Endodermal cell (in vitro differentiated cells): ENCODE data around the gene PCCA. TPM values are rescaled to one million over a fixed set of nuclear protein-coding genes. Genes with fewer than 3 reads are reported as not detected.
A peak's percentile ranks its signal among the peaks of the same experiment; 100 is the strongest.

ENCODE experiments used
- DNase-seq: peaks from one replicate; pipeline ENCODE4 v3.0.0-alpha.2; 2017
- H3K27ac ChIP-seq: 2 replicates; pipeline ENCODE4 v1.5.1; 2013; ENCODE audit warnings: mild to moderate bottlenecking, low read depth, low read length, moderate library complexity
- H3K27me3 ChIP-seq: 2 replicates; pipeline ENCODE4 v1.6.1; 2013; ENCODE audit warnings: mild to moderate bottlenecking, low read length, moderate library complexity; ENCODE audit not compliant: insufficient read depth, control insufficient read depth, poor library complexity, severe bottlenecking
- H3K36me3 ChIP-seq: 2 replicates; pipeline ENCODE4 v1.7.0; 2013; ENCODE audit warnings: mild to moderate bottlenecking, low read length, moderate library complexity; ENCODE audit not compliant: control insufficient read depth, insufficient read depth
- H3K4me1 ChIP-seq: one replicate; pipeline ENCODE4 v1.7.0; 2013; ENCODE audit warnings: low read length; ENCODE audit not compliant: control insufficient read depth, insufficient read depth
- H3K4me3 ChIP-seq: 2 replicates; pipeline ENCODE4 v1.5.1; 2013; ENCODE audit warnings: mild to moderate bottlenecking, low read length, moderate library complexity
- H3K9ac ChIP-seq: 2 replicates; pipeline ENCODE4 v1.6.1; 2013; ENCODE audit warnings: mild to moderate bottlenecking, low read length, moderate library complexity; ENCODE audit not compliant: poor library complexity, severe bottlenecking; ENCODE audit errors: extremely low read depth
- H3K9me3 ChIP-seq: 2 replicates; pipeline ENCODE4 v1.6.1; 2013; ENCODE audit warnings: mild to moderate bottlenecking, low read length, moderate library complexity; ENCODE audit not compliant: control insufficient read depth
- H3K27ac Mint-ChIP-seq: 2 replicates; pipeline ENCODE4 v1.8.0; 2020; ENCODE audit warnings: mixed read lengths
- H3K27me3 Mint-ChIP-seq: 2 replicates; pipeline ENCODE4 v1.8.0; 2021; ENCODE audit warnings: mild to moderate bottlenecking, mixed read lengths; ENCODE audit not compliant: insufficient read depth
- H3K36me3 Mint-ChIP-seq: 2 replicates; pipeline ENCODE4 v1.8.0; 2020; ENCODE audit warnings: low read depth, mixed read lengths
- H3K4me1 Mint-ChIP-seq: 2 replicates; pipeline ENCODE4 v1.8.0; 2020; ENCODE audit warnings: mixed read lengths
- H3K4me3 Mint-ChIP-seq: 2 replicates; pipeline ENCODE4 v1.8.0; 2020; ENCODE audit warnings: mild to moderate bottlenecking, moderate library complexity, mixed read lengths
- H3K9me3 Mint-ChIP-seq: 2 replicates; pipeline ENCODE4 v1.8.0; 2020; ENCODE audit warnings: mild to moderate bottlenecking, mixed read lengths
- CTCF ChIP-seq: fragments of 200-600 bp; sonication (generic); conservative IDR thresholded peaks from 2 replicates; pipeline ENCODE4 v1.5.0; 2021; ENCODE audit warnings: antibody characterized with exemption, mild to moderate bottlenecking
- WGBS, 2 experiments: methylation state at CpG; one replicate each; pipeline versions ENCODE4 v1.1.5 to v1.1.7; 2013; ENCODE audit warnings: missing lambda C conversion rate in 2 of 2, mixed read lengths in 1 of 2; ENCODE audit not compliant: insufficient coverage in 1 of 2, insufficient read length in 1 of 2; 5-methylcytosine and 5-hydroxymethylcytosine counted together
- total RNA-seq, 2 donors: library from RNA; stranded (reverse); fragmentation: NEBNext Ultra II Directional in 1 of 2; extraction: Animal tissue kit (Norgen Biotek cat#: 25700) in 1 of 2; gene quantifications; 2 replicates in 1 of 2; 3 replicates in 1 of 2; pipeline ENCODE4 v1.2.1, GENCODE V29; 2021

The PCCA gene
- total RNA-seq, 2 donors from 2014 or later, result 60.2 to 67.2 TPM

DNA sequence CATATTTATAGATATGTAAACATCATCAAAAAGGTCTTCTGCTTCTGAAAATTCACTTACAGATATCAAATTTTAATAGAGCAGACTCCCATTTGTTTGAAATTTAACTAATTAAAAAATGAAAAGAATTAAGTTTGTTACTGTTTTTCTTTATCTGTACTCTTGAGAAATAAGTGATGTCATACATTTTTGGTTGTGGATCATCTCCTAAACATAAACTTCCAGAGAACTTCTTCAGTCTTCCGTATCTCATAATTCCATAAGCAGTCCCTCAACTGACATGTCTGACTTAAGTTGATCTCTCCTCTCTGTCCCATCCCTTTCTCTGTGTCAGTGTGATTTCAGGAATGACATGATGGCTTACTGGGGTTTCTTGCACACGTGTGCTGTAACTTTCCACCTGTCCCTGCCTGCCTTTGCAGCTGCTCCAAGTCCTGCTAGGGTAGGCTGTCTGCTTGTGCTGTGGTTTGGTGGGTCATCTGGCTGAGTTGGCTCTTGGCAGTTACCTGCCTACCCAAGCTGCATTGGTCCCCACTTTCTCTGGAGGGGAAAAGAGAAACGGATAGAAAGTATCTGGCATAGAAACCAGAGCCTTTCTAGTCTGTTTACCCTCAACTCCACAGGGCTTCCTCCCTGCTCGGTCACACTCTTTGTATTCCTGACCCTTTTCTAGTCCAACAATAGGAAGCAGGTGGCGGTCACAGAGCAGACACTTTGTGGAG lies 372.6 kb downstream of the PCCA start:
- no peaks in the 10 kb centered on the region for H3K27me3 Mint-ChIP-seq
- 42 to 100% methylated on average over 1 to 4 of the region's 5 CpGs for WGBS, 2 experiments
- Histone ChIP-seq H3K9ac (no peak overlapping the region), H3K9me3 (peaks cover 12% of the 10 kb centered on the region), H3K27ac (peak overlapping the region; percentile 90), H3K4me3 (peak overlapping the region; percentile 36), H3K36me3 (peaks cover 15% of the 10 kb centered on the region), H3K27me3 (no peaks in the 10 kb centered on the region), H3K4me1 (peaks cover 13% of the 10 kb centered on the region)
- H3K27ac Mint-ChIP-seq, result peak overlapping the region; percentile 75
- H3K4me3 Mint-ChIP-seq, result no peak overlapping the region
- peaks cover 30% of the 10 kb centered on the region for H3K4me1 Mint-ChIP-seq
- peaks cover 5% of the 10 kb centered on the region for H3K9me3 Mint-ChIP-seq
- peaks cover 13% of the 10 kb centered on the region for H3K36me3 Mint-ChIP-seq
- TF ChIP-seq CTCF, result no peak
- DNase-seq, result no peak

GRCh38 chr13:100464006-100464405 lies 375.1 kb downstream of the PCCA start:
- no peak overlapping the region for H3K4me3 ChIP-seq
- H3K36me3 ChIP-seq, result peaks cover 11% of the 10 kb centered on the region
- Mint-ChIP-seq H3K27ac (no peak overlapping the region), H3K36me3 (peaks cover 21% of the 10 kb centered on the region), H3K4me3 (no peak overlapping the region), H3K4me1 (peaks cover 30% of the 10 kb centered on the region), H3K27me3 (no peaks in the 10 kb centered on the region), H3K9me3 (peaks cover 5% of the 10 kb centered on the region)
- no peak overlapping the region for H3K27ac ChIP-seq
- DNase-seq, result no peak
- no peak overlapping the region for H3K9ac ChIP-seq
- WGBS, 2 experiments, result 85 to 88% methylated on average over 4 of the region's 4 CpGs
- no peaks in the 10 kb centered on the region for H3K27me3 ChIP-seq
- no peak for TF ChIP-seq CTCF
- peaks cover 13% of the 10 kb centered on the region for H3K4me1 ChIP-seq
- H3K9me3 ChIP-seq, result peaks cover 9% of the 10 kb centered on the region

DNA sequence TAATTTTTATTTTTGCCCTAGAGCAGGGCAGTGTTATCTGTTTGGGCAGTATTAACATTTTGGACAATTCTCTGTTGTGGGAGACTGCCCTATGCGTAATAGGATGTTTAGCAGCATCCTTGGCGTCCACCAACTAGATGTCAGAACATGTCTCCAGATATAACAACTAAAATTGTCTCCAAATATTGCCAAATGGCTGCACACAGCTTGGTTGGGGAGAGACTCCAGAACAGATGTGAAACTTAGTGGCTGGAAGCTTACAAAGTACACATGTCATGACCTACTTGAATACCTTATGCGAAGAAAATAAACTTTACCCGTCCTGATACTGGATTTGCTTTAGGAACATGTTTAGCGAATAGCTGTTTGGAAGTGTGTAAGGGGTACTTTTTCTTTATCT lies 376.7 kb downstream of the PCCA start:
- H3K4me3 ChIP-seq, result no peak overlapping the region
- WGBS, 2 experiments, result 94 to 97% methylated on average over 5 of the region's 5 CpGs
- H3K4me3 Mint-ChIP-seq, result no peak overlapping the region
- H3K36me3 Mint-ChIP-seq, result peaks cover 19% of the 10 kb centered on the region
- no peak overlapping the region for H3K9ac ChIP-seq
- H3K4me1 ChIP-seq, result peaks cover 12% of the 10 kb centered on the region
- DNase-seq, result no peak
- H3K27me3 Mint-ChIP-seq, result no peaks in the 10 kb centered on the region
- H3K27me3 ChIP-seq, result no peaks in the 10 kb centered on the region
- H3K9me3 ChIP-seq, result no peaks in the 10 kb centered on the region
- H3K27ac ChIP-seq, result no peak overlapping the region
- no peak for TF ChIP-seq CTCF
- H3K36me3 ChIP-seq, result peaks cover 3% of the 10 kb centered on the region
- H3K27ac Mint-ChIP-seq, result no peak overlapping the region
- H3K4me1 Mint-ChIP-seq, result peaks cover 30% of the 10 kb centered on the region
- no peaks in the 10 kb centered on the region for H3K9me3 Mint-ChIP-seq
